Activated CD8-positive, alpha-beta memory T cell treated with anti-CD3 and anti-CD28 coated beads, Interleukin-2, amount 10 ng/mL, durations not matched to agents 7 days and 5 days (primary cell): ENCODE data around the gene KCNH4. TPM values are rescaled to one million over a fixed set of nuclear protein-coding genes. Genes with fewer than 3 reads are reported as not detected.

Experiments
- ATAC-seq: fragments of 150-1000 bp; cut with Tn5 transposase; one replicate; pipeline ENCODE4 v1.10.0; 2021; ENCODE audit warnings: moderate library complexity
- CTCF ChIA-PET: fragments of 350-600 bp; sonication (Branson Sonifier 250); formaldehyde crosslinking; loops from one replicate; lab custom pipeline; 2021; ENCODE audit warnings: antibody characterized with exemption; lab: Charles Lee
- DNase-seq: peaks from one replicate; pipeline ENCODE4 v3.0.0-alpha.2; 2020
- H3K27ac Mint-ChIP-seq: one replicate; pipeline ENCODE4 v1.8.0; 2021; ENCODE audit warnings: mild to moderate bottlenecking, mixed read lengths
- H3K27me3 Mint-ChIP-seq: one replicate; pipeline ENCODE4 v1.8.0; 2021; ENCODE audit warnings: mixed read lengths
- H3K36me3 Mint-ChIP-seq: one replicate; pipeline ENCODE4 v1.8.0; 2021; ENCODE audit warnings: mild to moderate bottlenecking, mixed read lengths
- H3K4me1 Mint-ChIP-seq: one replicate; pipeline ENCODE4 v1.8.0; 2021; ENCODE audit warnings: mixed read lengths
- H3K4me3 Mint-ChIP-seq: one replicate; pipeline ENCODE4 v1.8.0; 2021; ENCODE audit warnings: mild to moderate bottlenecking, moderate library complexity, mixed read lengths
- H3K9me3 Mint-ChIP-seq: one replicate; pipeline ENCODE4 v1.8.0; 2022; ENCODE audit warnings: low read depth, mixed read lengths
- total RNA-seq, 2 experiments: library from RNA; stranded (reverse); gene quantifications; one replicate each; pipeline ENCODE4 v1.2.3, GENCODE V29; 2021

The KCNH4 gene
- total RNA-seq, 2 experiments from 2014 or later, result 0.09 to 0.56 TPM

GRCh38 chr17:42203354-42203753 is 22.4 kb upstream of the KCNH4 start:
- Mint-ChIP-seq H3K9me3 (no peaks in the 10 kb centered on the region), H3K27ac (no peak overlapping the region), H3K27me3 (no peaks in the 10 kb centered on the region), H3K4me3 (no peak overlapping the region), H3K4me1 (no peaks in the 10 kb centered on the region), H3K36me3 (peaks cover 32% of the 10 kb centered on the region)
- CTCF ChIA-PET, result interaction anchor here (1.0 to 1.2 kb wide), 2 partner anchors 19 to 89 kb away, joined by 3 read pairs; no protein-coding TSS in a partner anchor
- DNase-seq, result no peak
- ATAC-seq, result no peak

GRCh38 chr17:42202696-42203095 is 21.8 kb upstream of the KCNH4 start:
- DNase-seq (no peak), ATAC-seq (no peak)
- Mint-ChIP-seq H3K36me3 (peaks cover 31% of the 10 kb centered on the region), H3K9me3 (no peaks in the 10 kb centered on the region), H3K4me3 (no peak overlapping the region), H3K4me1 (no peaks in the 10 kb centered on the region), H3K27me3 (no peaks in the 10 kb centered on the region), H3K27ac (no peak overlapping the region)
- CTCF ChIA-PET, result interaction anchor here (1.0 kb wide), 1 partner anchor 19 kb away, joined by 3 read pairs; no protein-coding TSS in a partner anchor

DNA sequence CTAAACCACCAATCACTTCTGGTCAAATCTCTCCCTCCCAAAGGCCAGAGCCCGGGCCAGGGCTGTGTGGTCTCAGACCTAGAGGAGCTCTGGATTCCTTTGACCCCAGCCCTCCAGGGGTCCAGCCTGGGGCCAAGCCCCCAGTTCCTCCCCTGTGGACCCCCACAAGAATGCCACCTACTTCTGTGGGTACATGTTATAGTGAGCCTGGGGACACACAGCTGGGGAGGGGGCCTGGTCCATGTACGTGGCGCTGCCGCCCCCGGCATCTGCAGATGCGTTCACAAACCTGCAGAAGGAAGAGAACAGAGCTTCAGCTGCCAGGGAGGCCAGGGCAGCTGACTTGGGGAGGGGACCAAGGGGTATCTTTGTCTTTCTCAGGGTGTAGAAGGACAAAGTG is 21.2 kb upstream of the KCNH4 start:
- H3K27me3 Mint-ChIP-seq, result no peaks in the 10 kb centered on the region
- peaks cover 26% of the 10 kb centered on the region for H3K36me3 Mint-ChIP-seq
- H3K4me1 Mint-ChIP-seq, result no peaks in the 10 kb centered on the region
- CTCF ChIA-PET, result interaction anchor here (1.0 kb wide), 1 partner anchor 20 kb away, joined by 3 read pairs; no protein-coding TSS in a partner anchor
- no peak overlapping the region for H3K27ac Mint-ChIP-seq
- H3K9me3 Mint-ChIP-seq, result no peaks in the 10 kb centered on the region
- no peak for DNase-seq
- ATAC-seq, result no peak
- H3K4me3 Mint-ChIP-seq, result no peak overlapping the region

- no peaks in the 10 kb centered on the region for H3K4me1 Mint-ChIP-seq
- H3K36me3 Mint-ChIP-seq, result peaks cover 23% of the 10 kb centered on the region
- no peak overlapping the region for H3K27ac Mint-ChIP-seq
- CTCF ChIA-PET, result no interaction called here
- ATAC-seq, result no peak
- no peaks in the 10 kb centered on the region for H3K27me3 Mint-ChIP-seq
- H3K9me3 Mint-ChIP-seq, result no peaks in the 10 kb centered on the region
- no peak for DNase-seq
- H3K4me3 Mint-ChIP-seq, result no peak overlapping the region
Measured at GRCh38 chr17:42201458-42201772, 20.5 kb upstream of the KCNH4 start.

GRCh38 chr17:42200706-42201457 is 19.9 kb upstream of the KCNH4 start:
- no peak for ATAC-seq
- H3K9me3 Mint-ChIP-seq, result no peaks in the 10 kb centered on the region
- H3K36me3 Mint-ChIP-seq, result peaks cover 19% of the 10 kb centered on the region
- DNase-seq, result no peak
- H3K27me3 Mint-ChIP-seq, result no peaks in the 10 kb centered on the region
- CTCF ChIA-PET, result interaction anchor here (1.2 kb wide), 1 partner anchor 19 kb away, joined by 3 read pairs; the partner anchor contains the start of gene KCNH4
- no peak overlapping the region for H3K4me3 Mint-ChIP-seq
- H3K27ac Mint-ChIP-seq, result no peak overlapping the region
- H3K4me1 Mint-ChIP-seq, result no peaks in the 10 kb centered on the region

GRCh38 chr17:42199416-42200011 is 18.6 kb upstream of the KCNH4 start:
- H3K4me3 Mint-ChIP-seq, result no peak overlapping the region
- no peaks in the 10 kb centered on the region for H3K27me3 Mint-ChIP-seq
- CTCF ChIA-PET, result interaction anchor here (1.0 to 2.7 kb wide), 5 partner anchors 9 to 87 kb away, joined by 3 to 9 read pairs (median 3); partner anchors contain the start of genes HCRT and KCNH4
- no peak overlapping the region for H3K27ac Mint-ChIP-seq
- no peaks in the 10 kb centered on the region for H3K9me3 Mint-ChIP-seq
- H3K36me3 Mint-ChIP-seq, result peaks cover 14% of the 10 kb centered on the region
- ATAC-seq (no peak), DNase-seq (no peak)
- H3K4me1 Mint-ChIP-seq, result peaks cover under 1% of the 10 kb centered on the region

DNA sequence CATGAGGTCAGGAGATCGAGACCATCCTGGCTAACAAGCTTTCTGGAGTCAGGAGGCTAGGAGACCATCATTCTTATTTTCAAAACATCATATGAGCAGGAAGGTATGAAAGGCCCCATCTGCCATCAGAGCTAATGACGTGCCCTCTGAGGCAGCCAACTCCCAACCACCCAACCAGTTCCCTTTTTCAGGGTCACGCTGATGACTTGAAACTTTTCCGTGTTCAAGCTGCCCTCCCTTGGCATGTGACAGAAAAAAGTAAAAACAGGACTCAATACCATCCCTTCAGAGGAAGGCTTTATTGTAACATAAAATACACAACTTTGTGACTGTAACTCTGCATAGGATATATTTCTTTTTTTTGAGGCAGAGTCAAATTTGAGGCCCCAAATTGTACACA is 18.0 kb upstream of the KCNH4 start:
- no peak for ATAC-seq
- CTCF ChIA-PET, result interaction anchor here (1.0 to 2.7 kb wide), 4 partner anchors 8 to 88 kb away, joined by 3 to 9 read pairs (median 3); partner anchors contain the start of gene HCRT
- H3K9me3 Mint-ChIP-seq, result no peaks in the 10 kb centered on the region
- H3K36me3 Mint-ChIP-seq, result peaks cover 10% of the 10 kb centered on the region
- no peak overlapping the region for H3K27ac Mint-ChIP-seq
- H3K27me3 Mint-ChIP-seq, result no peaks in the 10 kb centered on the region
- H3K4me3 Mint-ChIP-seq, result no peak overlapping the region
- H3K4me1 Mint-ChIP-seq, result peaks cover 5% of the 10 kb centered on the region
- DNase-seq, result no peak

- ATAC-seq (no peak), DNase-seq (no peak)
- CTCF ChIA-PET, result interaction anchor here (1.5 to 2.7 kb wide), 2 partner anchors 14 to 89 kb away, joined by 3 to 9 read pairs; no protein-coding TSS in a partner anchor
- peaks cover 17% of the 10 kb centered on the region for H3K4me1 Mint-ChIP-seq
- peaks cover 9% of the 10 kb centered on the region for H3K36me3 Mint-ChIP-seq
- no peaks in the 10 kb centered on the region for H3K9me3 Mint-ChIP-seq
- no peak overlapping the region for H3K4me3 Mint-ChIP-seq
- H3K27ac Mint-ChIP-seq, result no peak overlapping the region
- H3K27me3 Mint-ChIP-seq, result no peaks in the 10 kb centered on the region
Measured at GRCh38 chr17:42197564-42198156, 16.7 kb upstream of the KCNH4 start.

DNA sequence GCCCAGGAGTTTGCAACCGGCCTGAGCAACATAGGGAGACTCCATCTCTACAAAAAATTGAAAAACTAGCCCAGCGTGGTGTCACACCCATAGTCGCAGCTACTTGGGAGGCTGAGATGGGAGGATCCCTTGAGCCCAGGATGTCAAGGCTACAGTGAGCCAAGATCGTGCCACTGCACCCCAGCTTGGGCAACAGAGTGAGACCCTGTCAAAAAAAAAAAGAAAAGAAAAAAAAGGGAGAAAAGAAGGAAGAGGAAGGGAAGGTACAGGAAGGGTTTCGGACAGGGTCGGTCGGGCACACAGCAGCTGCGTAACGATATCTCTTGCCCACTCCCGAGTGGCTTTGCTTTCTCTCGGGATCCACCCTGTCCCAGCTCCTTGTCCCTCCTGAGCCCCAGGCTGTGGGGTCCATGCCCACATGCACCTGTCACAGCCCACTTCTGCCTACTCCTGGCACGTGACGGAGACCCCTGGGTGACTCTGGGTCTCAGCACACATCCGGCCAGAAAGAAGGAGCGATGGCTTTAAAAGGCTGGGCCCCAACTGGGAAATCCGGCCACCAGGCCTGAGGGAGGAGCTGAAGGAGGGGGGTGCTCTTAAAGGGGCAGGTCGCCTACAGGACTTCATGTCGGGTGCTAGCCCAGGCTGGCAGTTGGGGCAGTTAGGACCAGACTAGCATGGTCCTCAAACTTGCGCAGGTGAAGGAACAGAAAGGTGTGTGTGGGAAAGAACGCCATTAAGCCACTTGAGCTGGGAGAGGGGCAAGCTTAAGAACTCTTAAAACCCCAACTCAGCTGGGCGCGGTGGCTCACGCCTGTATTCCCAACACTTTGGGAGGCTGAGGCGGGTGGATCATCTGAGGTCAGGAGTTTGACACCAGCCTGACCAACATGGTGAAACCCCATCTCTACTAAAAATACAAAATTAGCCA is 13.3 kb upstream of the KCNH4 start, which contains the start of gene GHDC:
GHDC (minus strand) TSS at position 526 of the 931 bp plus-strand sequence. CDS start 913 bp downstream, outside the sequence.
- Mint-ChIP-seq H3K36me3 (peaks cover 1% of the 10 kb centered on the region), H3K27ac (peak within 1 kb of the TSS; percentile 92), H3K27me3 (no peaks in the 10 kb centered on the region), H3K9me3 (no peaks in the 10 kb centered on the region), H3K4me3 (peak within 1 kb of the TSS; percentile 95), H3K4me1 (peaks cover 21% of the 10 kb centered on the region)
- DNase-seq, result peak; percentile 92
- ATAC-seq, result peak; percentile 99
- CTCF ChIA-PET, result interaction anchor here (0.7 to 4.0 kb wide), 12 partner anchors 8 to 408 kb away, joined by 3 to 26 read pairs (median 4); partner anchors contain the start of genes HCRT, JUP, KCNH4 and NKIRAS2

- peaks cover 22% of the 10 kb centered on the region for H3K4me1 Mint-ChIP-seq
- peak overlapping the region; percentile 95 for H3K4me3 Mint-ChIP-seq
- H3K27me3 Mint-ChIP-seq, result no peaks in the 10 kb centered on the region
- ATAC-seq (no peak), DNase-seq (no peak)
- no peaks in the 10 kb centered on the region for H3K9me3 Mint-ChIP-seq
- CTCF ChIA-PET, result interaction anchor here (1.0 to 4.0 kb wide), 7 partner anchors 8 to 119 kb away, joined by 3 to 26 read pairs (median 5); partner anchors contain the start of genes HCRT and KCNH4
- H3K36me3 Mint-ChIP-seq, result peaks cover 1% of the 10 kb centered on the region
- peak overlapping the region; percentile 92 for H3K27ac Mint-ChIP-seq
Measured at GRCh38 chr17:42193216-42193968, 12.4 kb upstream of the KCNH4 start.

- peaks cover 1% of the 10 kb centered on the region for H3K36me3 Mint-ChIP-seq
- no peak overlapping the region for H3K27ac Mint-ChIP-seq
- no peak overlapping the region for H3K4me3 Mint-ChIP-seq
- DNase-seq (no peak), ATAC-seq (no peak)
- H3K9me3 Mint-ChIP-seq, result no peaks in the 10 kb centered on the region
- H3K27me3 Mint-ChIP-seq, result no peaks in the 10 kb centered on the region
- CTCF ChIA-PET, result interaction anchor here (0.6 kb wide), 2 partner anchors 8 to 84 kb away, joined by 3 read pairs; no protein-coding TSS in a partner anchor
- peaks cover 22% of the 10 kb centered on the region for H3K4me1 Mint-ChIP-seq
Measured at GRCh38 chr17:42192189-42193126, 11.5 kb upstream of the KCNH4 start.
